Measurements from ENCODE around the gene RAP2B.
"Not testable (repeated sequence)": the region's sequence is repeated elsewhere in the genome, so short reads cannot be mapped to it uniquely, and the experiment has no call there.

The RAP2B gene

DNA sequence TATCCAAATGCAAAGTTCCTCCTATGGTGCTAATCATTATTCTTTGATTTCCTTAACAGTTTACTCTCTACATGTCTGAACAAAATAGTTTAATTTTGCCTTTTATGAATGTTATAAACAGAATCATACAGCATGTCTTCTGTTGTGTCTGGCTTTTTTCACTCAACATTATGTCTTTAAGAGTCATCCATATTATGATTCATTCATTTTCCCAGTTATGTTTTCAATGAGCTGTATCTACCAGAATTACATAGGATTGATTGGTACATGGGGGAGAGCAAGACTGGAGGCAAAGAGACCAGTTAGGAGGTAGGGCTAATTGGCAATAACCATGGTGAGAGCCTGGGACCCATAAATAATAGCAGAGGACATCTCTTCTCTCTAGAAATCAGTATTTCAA lies 16.6 kb upstream of the RAP2B start:
- no peak for TF ChIP-seq CTCF (IDR thresholded peaks at IDR 0.05; ENCODE audit: borderline replicate concordance, insufficient read depth, low read depth, low read length)
- no peak overlapping the region for H3K4me3 ChIP-seq (ENCODE audit: low read depth, low read length)

- TF ChIP-seq CTCF (IDR thresholded peaks at IDR 0.05; ENCODE audit: borderline replicate concordance, insufficient read depth, low read depth, low read length), result no peak
- H3K4me3 ChIP-seq (ENCODE audit: low read depth, low read length), result no peak overlapping the region
Measured at GRCh38 chr3:153146191-153147053, 15.6 kb upstream of the RAP2B start.

GRCh38 chr3:153150991-153151390 lies 11.0 kb upstream of the RAP2B start:
- no peak overlapping the region for H3K4me3 ChIP-seq (ENCODE audit: low read depth, low read length)
- TF ChIP-seq CTCF (IDR thresholded peaks at IDR 0.05; ENCODE audit: borderline replicate concordance, insufficient read depth, low read depth, low read length), result no peak

DNA sequence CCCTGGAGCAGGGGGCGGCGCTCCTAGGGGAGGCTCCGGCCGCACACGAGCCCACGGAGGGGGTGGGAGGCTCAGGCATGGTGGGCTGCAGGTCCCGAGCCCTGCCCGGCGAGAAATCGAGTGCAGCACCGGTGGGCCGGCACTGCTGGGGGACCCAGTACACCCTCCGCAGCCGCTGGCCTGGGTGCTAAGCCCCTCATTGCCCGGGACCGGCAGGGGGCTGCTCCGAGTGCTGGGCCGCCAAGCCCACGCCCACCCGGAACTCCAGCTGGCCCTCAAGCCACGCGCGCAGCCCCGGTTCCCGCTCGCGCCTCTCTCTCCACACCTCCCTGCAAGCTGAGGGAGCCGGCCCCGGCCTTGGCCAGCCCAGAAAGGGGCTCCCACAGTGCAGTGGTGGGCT lies 6.2 kb upstream of the RAP2B start:
- not testable (repeated sequence) for H3K4me3 ChIP-seq (ENCODE audit: low read depth, low read length)

DNA sequence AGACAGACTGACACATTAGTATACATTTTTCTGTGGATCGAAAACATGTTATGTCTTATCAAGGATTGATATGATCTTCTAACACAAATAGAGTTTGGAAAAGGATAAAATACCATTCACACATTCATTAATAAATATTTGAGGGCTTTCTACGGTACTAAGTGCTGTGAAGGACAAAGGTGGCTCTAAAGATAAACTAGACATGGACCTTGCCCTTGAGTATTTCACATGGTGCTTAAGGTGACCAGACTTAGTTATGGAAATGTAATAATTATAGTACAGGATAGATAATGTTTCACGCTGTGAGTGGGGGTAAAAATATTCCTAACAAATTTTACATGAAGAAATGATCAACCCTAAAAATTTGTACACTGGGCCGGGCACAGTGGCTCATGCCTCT lies 3.8 kb upstream of the RAP2B start:
- no peak overlapping the region for H3K4me3 ChIP-seq (ENCODE audit: low read depth, low read length)
- TF ChIP-seq CTCF (IDR thresholded peaks at IDR 0.05; ENCODE audit: borderline replicate concordance, insufficient read depth, low read depth, low read length), result no peak

DNA sequence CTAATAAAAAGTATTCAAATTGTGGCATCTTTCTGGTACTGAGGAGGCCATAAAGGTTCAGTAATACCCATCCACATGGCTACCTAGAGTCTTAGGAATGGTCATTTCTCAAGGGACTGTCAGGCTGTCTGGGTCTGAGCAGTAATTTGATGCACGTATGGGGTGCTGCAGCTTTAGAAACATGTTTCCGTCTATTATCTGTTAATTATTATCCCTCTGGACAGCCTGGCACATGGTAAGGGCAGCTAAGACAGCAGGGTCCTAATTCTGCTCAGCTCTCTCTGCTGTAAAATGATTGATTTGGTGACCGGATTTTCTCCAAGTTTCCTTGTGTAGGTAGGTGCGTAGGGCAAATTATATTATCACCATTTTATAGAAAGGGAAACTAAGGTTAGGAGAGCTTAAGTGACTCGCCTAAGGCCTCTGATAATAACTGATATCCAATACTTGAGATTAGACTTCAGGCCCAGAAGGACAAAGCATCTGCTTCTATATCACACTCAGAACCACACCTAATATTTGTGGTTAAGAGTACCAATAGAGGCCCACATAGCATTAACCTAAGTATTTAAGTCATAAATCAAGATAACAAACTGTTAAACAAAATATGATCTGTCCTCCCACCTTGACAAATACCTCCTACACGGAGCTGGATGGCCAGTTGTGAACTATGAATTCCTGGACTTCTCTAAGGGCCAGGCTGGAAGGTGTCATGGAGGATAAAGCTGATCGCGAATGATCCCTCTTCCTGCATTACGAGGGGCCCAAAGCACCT lies 2.9 kb upstream of the RAP2B start:
- no peak overlapping the region for H3K4me3 ChIP-seq (ENCODE audit: low read depth, low read length)
- no peak for TF ChIP-seq CTCF (IDR thresholded peaks at IDR 0.05; ENCODE audit: borderline replicate concordance, insufficient read depth, low read depth, low read length)

DNA sequence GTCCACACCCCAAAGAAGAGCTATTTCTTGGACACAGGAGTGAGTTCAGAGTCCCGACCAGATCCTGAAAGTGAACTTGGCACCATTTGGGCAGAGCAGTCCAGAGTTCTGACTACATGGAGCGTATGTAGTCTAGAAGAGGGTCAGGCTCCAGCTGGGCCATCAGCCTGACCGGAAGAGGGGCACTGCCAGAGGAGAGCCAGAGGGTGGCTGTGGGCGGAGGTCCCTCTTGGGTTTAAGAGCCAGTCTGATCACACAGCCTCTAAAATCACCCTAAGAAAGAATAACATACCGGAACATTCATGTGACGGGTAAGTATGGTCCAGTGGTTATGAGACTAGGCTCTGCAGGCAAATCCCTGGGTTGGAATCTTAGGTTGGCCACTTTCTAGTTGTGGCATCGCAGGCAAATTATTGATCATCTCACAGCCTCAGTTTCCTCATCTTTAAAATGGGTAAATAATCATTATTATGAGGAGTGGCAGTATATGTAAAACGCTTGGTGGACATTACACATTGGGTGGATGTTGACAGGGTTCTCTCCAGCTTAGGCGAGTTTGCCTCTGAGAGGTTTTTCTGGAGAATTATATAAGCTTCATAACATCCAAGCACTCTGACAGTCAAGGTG lies 2.1 kb upstream of the RAP2B start:
- TF ChIP-seq CTCF (IDR thresholded peaks at IDR 0.05; ENCODE audit: borderline replicate concordance, insufficient read depth, low read depth, low read length), result no peak
- H3K4me3 ChIP-seq (ENCODE audit: low read depth, low read length), result peak overlapping the region; percentile 81

Data from GM12875 (cell line).